ENCODE measurements around the gene NUDC. TPM values are rescaled to one million over a fixed set of nuclear protein-coding genes. Genes with fewer than 3 reads are reported as not detected.

The NUDC gene
- total and polyA plus RNA-seq, 2 of the 13 experiments (the other 11 are each of a cell fraction or from before 2014, with no cell fraction given) = 34.7 to 104 TPM

GRCh38 chr1:26910343-26911160 lies 11.0 kb upstream of the NUDC start (continued):
- TF ChIP-seq ZXDC (CRISPR knock-in tag; IDR thresholded peaks at IDR 0.05) = no peak
- TF ChIP-seq THAP11 (CRISPR knock-in tag; IDR thresholded peaks at IDR 0.05) = peak; percentile 78
- TF ChIP-seq ZMYM2 (CRISPR knock-in tag; IDR thresholded peaks at IDR 0.05) = peak; percentile 5; the same call in 1 of the 2 replicates
- TF ChIP-seq ZFP41 (CRISPR knock-in tag; IDR thresholded peaks at IDR 0.05; ENCODE audit: borderline replicate concordance) = no peak
- 0 out of 2 replicates have a peak, but pooled peaks have one; percentile 20 for TF ChIP-seq CENPBD1 (CRISPR knock-in tag; IDR thresholded peaks at IDR 0.05; ENCODE audit: borderline replicate concordance, low read depth)
- peak; percentile 26 for TF ChIP-seq KDM2A (CRISPR knock-in tag; IDR thresholded peaks at IDR 0.05; ENCODE audit: borderline replicate concordance, low read depth)
- no peak for TF ChIP-seq LBX2 (CRISPR knock-in tag; IDR thresholded peaks at IDR 0.05; ENCODE audit: borderline replicate concordance)
- no peak for TF ChIP-seq PLRG1 (conservative IDR thresholded peaks at IDR 0.05)
- peak; percentile 55; the same call in 1 of the 2 replicates for TF ChIP-seq CCDC6 (CRISPR knock-in tag; IDR thresholded peaks at IDR 0.05)
- TF ChIP-seq ZNF605 (CRISPR knock-in tag; IDR thresholded peaks at IDR 0.05) = no peak; the same call in 1 of the 2 replicates
- TF ChIP-seq ZNF768 (CRISPR knock-in tag; IDR thresholded peaks at IDR 0.05) = no peak
- TF ChIP-seq ARNTL (CRISPR knock-in tag; IDR thresholded peaks at IDR 0.05) = peak; percentile 92
- TF ChIP-seq ZNF503 (CRISPR knock-in tag; IDR thresholded peaks at IDR 0.05) = peak; percentile 85
- TF ChIP-seq ATF7 (IDR thresholded peaks at IDR 0.05) = no peak
- no peak; the same call in 1 of the 2 replicates for TF ChIP-seq ATF7 (CRISPR knock-in tag; IDR thresholded peaks at IDR 0.05)
- no peak; the same call in 1 of the 2 replicates for TF ChIP-seq BRF2 (CRISPR knock-in tag; IDR thresholded peaks at IDR 0.05)
- TF ChIP-seq ZNF230 (CRISPR knock-in tag; IDR thresholded peaks at IDR 0.05) = no peak
- TF ChIP-seq ZMYM3 (CRISPR knock-in tag; IDR thresholded peaks at IDR 0.05) = peak; percentile 76
- TF ChIP-seq LCORL (IDR thresholded peaks at IDR 0.05) = no peak
- peak; percentile 77; the same call in 1 of the 2 replicates for TF ChIP-seq LCORL (CRISPR knock-in tag; IDR thresholded peaks at IDR 0.05)
- TF ChIP-seq ZNF138 (CRISPR knock-in tag; IDR thresholded peaks at IDR 0.05; ENCODE audit: low read depth) = 0 out of 2 replicates have a peak, but pooled peaks have one; percentile 55
- TF ChIP-seq ZNF225 (CRISPR knock-in tag; IDR thresholded peaks at IDR 0.05) = no peak
- TF ChIP-seq ZFP90 (CRISPR knock-in tag; IDR thresholded peaks at IDR 0.05; ENCODE audit: borderline replicate concordance) = peak; percentile 46; the same call in 1 of the 2 replicates

Measured in HepG2 (cell line).